HCT116 (cell line): Measurements from ENCODE around the gene HCFC2. TPM values are rescaled to one million over a fixed set of nuclear protein-coding genes. Genes with fewer than 3 reads are reported as not detected.

Experiments
- ATAC-seq: fragments of 200-7000 bp; cut with Tn5 transposase; 2 replicates; pipeline ENCODE4 v1.9.1; 2020; ENCODE audit warnings: mild to moderate bottlenecking, moderate library complexity
- BruUV-seq: library from RNA; stranded (reverse); fragments of 400-500 nt; replicated peaks from 2 replicates; lab custom pipeline; 2021; lab: Mats Ljungman, UMichigan
- CTCF ChIA-PET: fragments of 300-600 bp; sonication (Branson Sonifier 250); formaldehyde crosslinking; loops from one replicate; lab custom pipeline; 2021; ENCODE audit warnings: antibody characterized with exemption; lab: Charles Lee
- POLR2A ChIA-PET: fragments of 300-600, 350-600 bp; sonication (Branson Sonifier 250); formaldehyde crosslinking; loops from one replicate; lab custom pipeline; 2021; ENCODE audit warnings: antibody characterized with exemption; lab: Charles Lee
- RAD21 ChIA-PET, 2 experiments: fragments of 300-600 bp; sonication (Branson Sonifier 250); formaldehyde crosslinking; loops; one replicate each; lab custom pipeline; 2023; ENCODE audit warnings: low total read pairs in 2 of 2; ENCODE audit not compliant: uncharacterized antibody in 2 of 2, unreplicated experiment in 2 of 2, low non-redundant PET in 1 of 2; lab: Charles Lee
- DNase-seq: peaks from one replicate; pipeline ENCODE4 v3.0.0-alpha.2; 2010; ENCODE audit warnings: low read depth, low spot score
- H2AFZ ChIP-seq: fragments of 200-600 bp; shearing (Covaris generic), sonication (generic); 2 replicates; pipeline ENCODE4 v1.6.1; 2017; ENCODE audit warnings: low read depth, mixed run types, mixed read lengths, antibody characterized with exemption, low read length; ENCODE audit not compliant: poor library complexity, severe bottlenecking
- H3K27ac ChIP-seq: 2 replicates; pipeline ENCODE4 v1.5.1; 2012; ENCODE audit warnings: low read depth, low read length
- H3K27me3 ChIP-seq: fragments of 200-600 bp; sonication (generic); 2 replicates; pipeline ENCODE4 v1.6.1; 2016; ENCODE audit warnings: mixed run types, low read length, mixed read lengths; ENCODE audit not compliant: insufficient read depth
- H3K36me3 ChIP-seq, 2 experiments: fragments of 200-500 bp in 1 of 2; fragments of 200-600 bp in 1 of 2; sonication (Bioruptor generic) in 1 of 2; sonication (generic) in 1 of 2; 2 replicates each; pipeline versions ENCODE4 v1.5.1 to v1.6.1; 2014 to 2016; ENCODE audit warnings: low read length in 2 of 2, inconsistent platforms in 1 of 2, mixed read lengths in 1 of 2, mixed run types in 1 of 2; ENCODE audit not compliant: insufficient read depth in 2 of 2, control insufficient read depth in 1 of 2
- H3K4me1 ChIP-seq, 2 experiments: fragments of 200-600 bp in 1 of 2; sonication (generic) in 1 of 2; 2 replicates each; pipeline versions ENCODE4 v1.5.1 to v1.6.1; 2012 to 2017; ENCODE audit warnings: low read length in 2 of 2, inconsistent platforms in 1 of 2, mild to moderate bottlenecking in 1 of 2, mixed read lengths in 1 of 2, mixed run types in 1 of 2, moderate library complexity in 1 of 2; ENCODE audit not compliant: insufficient read depth in 2 of 2, control insufficient read depth in 1 of 2
- H3K4me2 ChIP-seq: fragments of 200-600 bp; sonication (generic); 2 replicates; pipeline ENCODE4 v1.6.1; 2017; ENCODE audit warnings: mixed run types, low read length, mixed read lengths
- H3K4me3 ChIP-seq, 2 experiments: fragments of 200-600 bp in 1 of 2; sonication (generic) in 1 of 2; replicated peaks in 1 of 2; 2 replicates each; pipeline ENCODE4 v1.5.1; 2011 to 2016; ENCODE audit warnings: low read length in 2 of 2, control low read depth in 1 of 2, low read depth in 1 of 2, mild to moderate bottlenecking in 1 of 2, mixed read lengths in 1 of 2, mixed run types in 1 of 2
- H3K79me2 ChIP-seq: fragments of 200-600 bp; sonication (generic); 2 replicates; pipeline ENCODE4 v1.6.1; 2017; ENCODE audit warnings: mild to moderate bottlenecking, mixed run types, low read length, moderate library complexity, mixed read lengths; ENCODE audit not compliant: insufficient read depth
- H3K9ac ChIP-seq: fragments of 200-600 bp; sonication (generic); 2 replicates; pipeline ENCODE4 v1.6.1; 2016; ENCODE audit warnings: low read length, mixed read lengths
- H3K9me2 ChIP-seq: fragments of 200-600 bp; sonication (generic), shearing (Covaris generic); 2 replicates; pipeline ENCODE4 v1.6.1; 2017; ENCODE audit warnings: mixed run types, mild to moderate bottlenecking, moderate library complexity; ENCODE audit not compliant: insufficient read depth
- H3K9me3 ChIP-seq, 2 experiments: fragments of 200-500 bp in 1 of 2; fragments of 200-600 bp in 1 of 2; sonication (Bioruptor generic) in 1 of 2; sonication (generic) in 1 of 2; 2 replicates each; pipeline ENCODE4 v1.6.1; 2014 to 2017; ENCODE audit warnings: low read length in 2 of 2, mixed read lengths in 2 of 2, inconsistent platforms in 1 of 2, low read depth in 1 of 2, mild to moderate bottlenecking in 1 of 2, mixed run types in 1 of 2, moderate library complexity in 1 of 2; ENCODE audit not compliant: control insufficient read depth in 1 of 2, insufficient read depth in 1 of 2
- H4K20me1 ChIP-seq: fragments of 200-600 bp; sonication (generic), shearing (Covaris generic); 2 replicates; pipeline ENCODE4 v1.6.1; 2017; ENCODE audit warnings: mixed run types, mild to moderate bottlenecking, moderate library complexity; ENCODE audit not compliant: insufficient read depth
- CBX3 ChIP-seq: IDR thresholded peaks from 2 replicates; pipeline ENCODE4 v1.6.1; 2012; ENCODE audit warnings: low read depth
- CTCF ChIP-seq, 3 experiments: fragments of 200-600 bp in 1 of 3; sonication (generic) in 1 of 3; IDR thresholded peaks in 2 of 3; conservative IDR thresholded peaks in 1 of 3; 2 replicates each; pipeline ENCODE4 v1.5.1; 2012 to 2017; ENCODE audit warnings: low read depth in 2 of 3, low read length in 2 of 3, antibody characterized with exemption in 1 of 3, borderline replicate concordance in 1 of 3, control low read depth in 1 of 3, mild to moderate bottlenecking in 1 of 3, mixed read lengths in 1 of 3, mixed run types in 1 of 3, moderate library complexity in 1 of 3; ENCODE audit not compliant: insufficient read depth in 1 of 3
- FOSL1 ChIP-seq: IDR thresholded peaks from 2 replicates; pipeline ENCODE4 v1.6.1; 2012; ENCODE audit warnings: low read depth
- TCF7L2 ChIP-seq: IDR thresholded peaks from 2 replicates; pipeline ENCODE4 v1.7.0; 2011; ENCODE audit warnings: borderline replicate concordance, inconsistent platforms; ENCODE audit not compliant: insufficient read depth, insufficient read length; ENCODE audit errors: extremely low read depth
- YY1 ChIP-seq: IDR thresholded peaks from 2 replicates; pipeline ENCODE4 v1.6.1; 2011; ENCODE audit warnings: low read length, low read depth, moderate library complexity, mild to moderate bottlenecking; ENCODE audit not compliant: insufficient replicate concordance; ENCODE audit errors: extremely low read depth
- ZBTB33 ChIP-seq: IDR thresholded peaks from 2 replicates; pipeline ENCODE4 v1.6.1; 2011; ENCODE audit warnings: mild to moderate bottlenecking, low read length, moderate library complexity; ENCODE audit not compliant: insufficient replicate concordance; ENCODE audit errors: extremely low read depth
- ZNF274 ChIP-seq: fragments of 200-500 bp; sonication (Bioruptor generic); IDR thresholded peaks from 2 replicates; pipeline ENCODE4 v1.6.1; 2014; ENCODE audit warnings: mild to moderate bottlenecking, low read depth, low read length, inconsistent platforms
- intact Hi-C: fragments of 100-400 bp; cut with micrococcal nuclease; formaldehyde crosslinking; loops from 2 replicates; pipeline ENCODE4 v1.10.0; 2022
- total RNA-seq: library from RNA; stranded (reverse); gene quantifications from one replicate; pipeline ENCODE4 v1.2.1, GENCODE V29; 2021; ENCODE audit not compliant: unreplicated experiment
- TF ChIP-seq, protein P1 (sequence below): IDR thresholded peaks from 2 replicates; pipeline ENCODE4 v1.6.1; 2012
- TF ChIP-seq, protein P2 (sequence below): IDR thresholded peaks from 2 replicates; pipeline ENCODE4 v1.6.1; 2012; ENCODE audit warnings: low read depth
- TF ChIP-seq, protein P3 (sequence below): IDR thresholded peaks from 2 replicates; pipeline ENCODE4 v1.6.1; 2012

HCFC2 gene
- total RNA-seq, 1 experiment from 2014 or later: 4.9 TPM

DNA sequence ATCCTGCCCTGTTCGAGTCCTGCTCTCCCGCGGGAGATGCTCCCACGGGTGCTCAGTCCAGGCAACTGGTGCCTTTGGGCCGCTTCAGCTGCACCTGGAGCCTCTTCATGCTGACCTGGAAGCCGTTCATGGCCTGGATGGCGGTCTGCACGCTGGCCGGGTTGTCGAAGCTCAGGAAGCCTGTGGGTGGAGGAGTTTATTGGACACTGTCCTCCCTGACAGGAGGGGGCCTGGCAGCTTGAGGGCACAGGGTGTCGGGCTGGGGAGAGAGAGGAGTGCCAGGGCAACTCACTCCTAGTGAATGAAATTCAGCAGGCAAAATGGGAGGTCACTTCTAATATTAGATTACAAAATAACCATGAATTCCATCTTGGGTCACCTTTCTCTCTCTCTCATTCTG is 83.0 kb downstream of the HCFC2 start:
- no peak overlapping the region for H3K4me2 ChIP-seq
- H3K9me2 ChIP-seq: no peaks in the 10 kb centered on the region
- no peak for DNase-seq
- H3K27ac ChIP-seq: no peak overlapping the region
- no peaks in the 10 kb centered on the region for H3K36me3 ChIP-seq
- no peaks in the 10 kb centered on the region for H3K79me2 ChIP-seq
- TF ChIP-seq TCF7L2 (no peak), YY1 (no peak), ZNF274 (no peak), ZBTB33 (no peak), FOSL1 (no peak)
- TF ChIP-seq, protein P1, sequence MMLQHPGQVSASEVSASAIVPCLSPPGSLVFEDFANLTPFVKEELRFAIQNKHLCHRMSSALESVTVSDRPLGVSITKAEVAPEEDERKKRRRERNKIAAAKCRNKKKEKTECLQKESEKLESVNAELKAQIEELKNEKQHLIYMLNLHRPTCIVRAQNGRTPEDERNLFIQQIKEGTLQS: no peak
- TF ChIP-seq, all 23 proteins: peak for 0
- no peaks in the 10 kb centered on the region for H4K20me1 ChIP-seq
- no peaks in the 10 kb centered on the region for H3K9me3 ChIP-seq
- ChIA-PET RAD21 (no interaction called here), POLR2A (no interaction called here), CTCF (no interaction called here)
- H3K4me3 ChIP-seq: no peak overlapping the region
- intact Hi-C loops: no loop called here
- no peak overlapping the region for H2AFZ ChIP-seq
- H3K4me1 ChIP-seq: no peaks in the 10 kb centered on the region
- no TSS peak for BruUV-seq
- no peak for ATAC-seq
- no peaks in the 10 kb centered on the region for H3K27me3 ChIP-seq
- no peak overlapping the region for H3K9ac ChIP-seq

DNA sequence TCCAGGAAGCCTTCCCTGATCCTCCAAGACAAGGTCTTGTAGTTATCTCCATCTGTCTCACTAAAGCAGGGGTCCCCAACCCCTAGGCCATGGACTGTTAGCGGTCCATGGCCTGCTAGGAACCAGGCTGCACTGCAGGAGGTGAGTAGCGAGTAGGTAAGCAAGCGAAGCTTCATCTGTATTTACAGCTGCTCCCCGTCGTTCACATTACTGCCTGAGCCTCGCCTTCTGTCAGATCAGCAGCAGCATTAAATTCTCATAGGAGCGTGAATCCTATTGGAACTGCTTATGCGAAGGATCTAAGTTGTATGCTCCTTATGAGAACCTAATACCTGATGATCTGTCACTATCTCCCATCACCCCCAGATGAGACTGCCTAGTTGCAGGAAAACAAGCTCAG is 86.1 kb downstream of the HCFC2 start:
- Histone ChIP-seq H3K4me3 (no peak overlapping the region), H4K20me1 (no peaks in the 10 kb centered on the region), H2AFZ (no peak overlapping the region), H3K9me3 (no peaks in the 10 kb centered on the region), H3K4me2 (no peak overlapping the region), H3K79me2 (no peaks in the 10 kb centered on the region), H3K27me3 (no peaks in the 10 kb centered on the region), H3K27ac (no peak overlapping the region), H3K36me3 (no peaks in the 10 kb centered on the region), H3K9me2 (no peaks in the 10 kb centered on the region), H3K9ac (no peak overlapping the region), H3K4me1 (no peaks in the 10 kb centered on the region)
- no TSS peak for BruUV-seq
- ChIA-PET POLR2A (no interaction called here), CTCF (no interaction called here), RAD21 (no interaction called here)
- ATAC-seq: no peak
- no peak for DNase-seq
- intact Hi-C loops: no loop called here
- TF ChIP-seq, protein P2, sequence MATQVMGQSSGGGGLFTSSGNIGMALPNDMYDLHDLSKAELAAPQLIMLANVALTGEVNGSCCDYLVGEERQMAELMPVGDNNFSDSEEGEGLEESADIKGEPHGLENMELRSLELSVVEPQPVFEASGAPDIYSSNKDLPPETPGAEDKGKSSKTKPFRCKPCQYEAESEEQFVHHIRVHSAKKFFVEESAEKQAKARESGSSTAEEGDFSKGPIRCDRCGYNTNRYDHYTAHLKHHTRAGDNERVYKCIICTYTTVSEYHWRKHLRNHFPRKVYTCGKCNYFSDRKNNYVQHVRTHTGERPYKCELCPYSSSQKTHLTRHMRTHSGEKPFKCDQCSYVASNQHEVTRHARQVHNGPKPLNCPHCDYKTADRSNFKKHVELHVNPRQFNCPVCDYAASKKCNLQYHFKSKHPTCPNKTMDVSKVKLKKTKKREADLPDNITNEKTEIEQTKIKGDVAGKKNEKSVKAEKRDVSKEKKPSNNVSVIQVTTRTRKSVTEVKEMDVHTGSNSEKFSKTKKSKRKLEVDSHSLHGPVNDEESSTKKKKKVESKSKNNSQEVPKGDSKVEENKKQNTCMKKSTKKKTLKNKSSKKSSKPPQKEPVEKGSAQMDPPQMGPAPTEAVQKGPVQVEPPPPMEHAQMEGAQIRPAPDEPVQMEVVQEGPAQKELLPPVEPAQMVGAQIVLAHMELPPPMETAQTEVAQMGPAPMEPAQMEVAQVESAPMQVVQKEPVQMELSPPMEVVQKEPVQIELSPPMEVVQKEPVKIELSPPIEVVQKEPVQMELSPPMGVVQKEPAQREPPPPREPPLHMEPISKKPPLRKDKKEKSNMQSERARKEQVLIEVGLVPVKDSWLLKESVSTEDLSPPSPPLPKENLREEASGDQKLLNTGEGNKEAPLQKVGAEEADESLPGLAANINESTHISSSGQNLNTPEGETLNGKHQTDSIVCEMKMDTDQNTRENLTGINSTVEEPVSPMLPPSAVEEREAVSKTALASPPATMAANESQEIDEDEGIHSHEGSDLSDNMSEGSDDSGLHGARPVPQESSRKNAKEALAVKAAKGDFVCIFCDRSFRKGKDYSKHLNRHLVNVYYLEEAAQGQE: no peak
- TF ChIP-seq TCF7L2 (no peak), CBX3 (no peak), FOSL1 (no peak), CTCF (IDR thresholded peaks at IDR 0.05 in 2 of 3, conservative IDR thresholded peaks at IDR 0.05 in 1 of 3; ENCODE audit: borderline replicate concordance in 1 of 3, insufficient read depth in 1 of 3, low read depth in 2 of 3, low read length in 2 of 3) (no peak), ZNF274 (no peak)
- TF ChIP-seq, protein P3, sequence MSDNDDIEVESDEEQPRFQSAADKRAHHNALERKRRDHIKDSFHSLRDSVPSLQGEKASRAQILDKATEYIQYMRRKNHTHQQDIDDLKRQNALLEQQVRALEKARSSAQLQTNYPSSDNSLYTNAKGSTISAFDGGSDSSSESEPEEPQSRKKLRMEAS: no peak
- TF ChIP-seq, protein P1: no peak
